GOT3 (cell line): ENCODE data around the gene SLC13A4.
"Not testable (repeated sequence)": the region's sequence is repeated elsewhere in the genome, so short reads cannot be mapped to it uniquely, and the experiment has no call there.

Experiments
- DNase-seq: peaks from one replicate; lab custom pipeline; 2025; ENCODE audit warnings: mixed read lengths; lab: John Stamatoyannopoulos, UW

The SLC13A4 gene

GRCh38 chr7:135728136-135728669, at the start of gene SLC13A4:
Gene SLC13A4, minus strand, starts transcription at chr7:135728186. Its CDS starts 690 bp downstream, at chr7:135727496.
- DNase-seq, result no peak

GRCh38 chr7:135775915-135776314, 47.9 kb upstream of the SLC13A4 start:
- not testable (repeated sequence) for DNase-seq

- no peak for DNase-seq
Measured at GRCh38 chr7:135775230-135775629, 47.2 kb upstream of the SLC13A4 start.

DNA sequence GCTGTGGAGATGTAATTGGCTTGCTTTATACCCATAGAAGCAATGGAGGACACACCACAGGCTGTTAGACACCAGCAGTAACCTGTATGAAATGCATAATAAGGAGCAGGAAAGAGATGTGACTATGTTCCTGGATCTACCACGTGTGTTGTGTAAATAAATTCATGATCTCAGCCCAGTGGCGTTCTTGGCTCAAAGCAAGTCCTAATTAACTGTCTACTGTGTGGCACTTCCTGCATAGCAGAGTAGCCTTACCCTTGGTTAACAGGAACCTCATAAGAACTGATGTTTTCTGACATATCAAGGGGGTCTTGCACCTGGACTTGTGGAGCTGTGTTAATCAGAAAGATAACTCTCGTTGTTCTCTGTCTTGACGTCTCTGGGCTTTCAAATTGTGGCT, 46.3 kb upstream of the SLC13A4 start:
- no peak for DNase-seq

- no peak for DNase-seq
Measured at GRCh38 chr7:135773464-135773863, 45.5 kb upstream of the SLC13A4 start.

DNA sequence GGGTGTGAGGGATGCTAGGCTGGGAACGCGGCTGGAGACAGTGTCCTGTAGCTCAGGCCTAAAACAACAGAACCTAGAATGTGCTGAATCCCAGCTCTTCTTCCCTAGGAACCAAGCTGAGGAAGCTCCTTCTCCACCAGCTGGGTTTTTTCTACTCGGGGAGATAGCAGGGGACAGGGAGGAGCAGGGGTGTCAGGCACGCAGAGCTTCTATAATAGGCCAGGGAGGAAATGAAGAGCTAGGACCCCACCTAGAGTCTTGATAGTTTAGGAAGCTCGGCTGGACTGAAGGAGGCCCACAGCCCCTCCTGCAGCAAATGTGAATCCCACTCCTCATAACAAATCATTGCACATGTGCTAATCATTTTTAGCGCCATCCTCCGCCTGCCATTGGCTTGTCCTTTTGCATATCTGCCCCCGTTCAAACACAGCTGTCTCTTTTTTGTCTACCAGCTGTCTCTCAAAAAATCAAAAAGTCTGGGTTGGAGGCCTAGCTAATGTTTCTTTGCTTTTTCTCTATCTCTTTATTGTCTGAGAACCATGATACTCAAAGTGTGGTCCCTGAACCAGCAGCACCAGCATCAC, 44.7 kb upstream of the SLC13A4 start:
- DNase-seq, result no peak

DNA sequence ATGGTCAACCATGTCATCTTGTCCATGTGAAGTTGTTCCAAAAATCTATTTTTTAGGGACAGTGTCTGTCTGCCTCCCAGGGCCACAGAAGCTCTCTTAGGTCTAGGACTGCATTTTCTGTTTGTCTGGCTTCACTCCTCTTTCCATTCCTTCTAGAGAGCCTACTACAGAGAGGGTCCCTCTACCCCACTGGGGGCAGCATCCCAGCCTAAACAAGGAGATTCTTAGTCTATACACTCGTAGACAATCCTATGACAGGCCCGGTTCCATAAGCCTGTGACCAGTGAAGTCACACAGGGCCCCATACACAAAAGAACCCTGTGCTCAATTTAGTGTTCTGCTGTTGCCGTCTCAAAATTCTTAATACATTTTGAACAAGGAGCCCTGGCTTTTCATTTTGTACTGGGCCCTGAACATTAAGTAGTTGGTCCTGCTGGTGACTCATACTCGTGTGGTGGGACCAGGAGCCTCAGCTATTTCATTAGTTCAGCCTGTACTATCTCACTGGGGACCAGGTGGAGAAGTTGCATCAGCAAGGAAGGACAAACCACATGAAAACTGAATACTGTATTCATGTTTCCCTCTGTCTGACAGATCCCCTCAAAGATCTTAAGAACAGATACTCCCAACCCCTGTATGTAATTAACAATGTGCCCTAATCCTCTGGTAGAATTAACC, 44.1 kb upstream of the SLC13A4 start:
- DNase-seq, result no peak

DNA sequence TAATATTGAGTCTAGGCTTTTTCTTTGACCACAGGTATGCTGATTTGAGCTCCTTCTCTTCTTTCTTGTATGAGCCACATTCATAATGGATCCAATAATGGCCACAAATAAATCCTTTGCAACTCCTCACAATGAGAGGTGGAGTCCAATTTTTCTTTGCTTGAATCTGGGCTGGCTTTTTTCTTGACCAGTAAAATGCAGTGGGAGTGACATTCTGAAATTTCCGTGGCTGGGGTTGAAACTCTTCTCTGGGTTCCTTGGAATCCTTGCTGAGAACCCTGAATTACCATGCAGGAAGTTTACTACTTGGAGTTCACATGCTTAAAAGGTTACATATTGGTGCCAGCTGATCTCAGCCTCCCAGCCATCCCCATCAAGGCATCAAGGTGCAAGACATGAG, 43.1 kb upstream of the SLC13A4 start:
- no peak for DNase-seq

- DNase-seq, result no peak
Measured at GRCh38 chr7:135770139-135770710, 42.2 kb upstream of the SLC13A4 start.

GRCh38 chr7:135769005-135769802, 41.2 kb upstream of the SLC13A4 start:
- no peak for DNase-seq

- no peak for DNase-seq
Measured at GRCh38 chr7:135768467-135768866, 40.5 kb upstream of the SLC13A4 start.

GRCh38 chr7:135768064-135768463, 40.1 kb upstream of the SLC13A4 start:
- DNase-seq, result no peak

DNA sequence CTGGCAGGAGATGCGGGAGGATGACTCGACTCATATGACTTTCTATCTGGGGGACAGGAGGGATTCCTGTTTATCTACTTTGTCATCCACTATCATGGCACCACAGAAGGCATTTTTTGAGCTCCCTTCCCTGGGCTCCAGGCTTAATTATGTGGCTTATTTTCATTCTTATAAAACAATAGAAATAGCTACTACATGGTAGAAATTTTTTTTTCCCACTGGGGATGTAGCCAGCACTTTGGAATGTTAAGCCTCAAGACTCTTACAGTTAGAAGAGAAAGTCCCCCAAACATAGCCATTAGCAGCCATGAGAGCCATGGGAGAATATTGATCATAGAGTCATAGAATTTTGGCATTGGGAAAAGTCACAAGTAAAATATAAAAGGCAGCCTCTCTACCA, 35.3 kb upstream of the SLC13A4 start:
- DNase-seq, result no peak

DNA sequence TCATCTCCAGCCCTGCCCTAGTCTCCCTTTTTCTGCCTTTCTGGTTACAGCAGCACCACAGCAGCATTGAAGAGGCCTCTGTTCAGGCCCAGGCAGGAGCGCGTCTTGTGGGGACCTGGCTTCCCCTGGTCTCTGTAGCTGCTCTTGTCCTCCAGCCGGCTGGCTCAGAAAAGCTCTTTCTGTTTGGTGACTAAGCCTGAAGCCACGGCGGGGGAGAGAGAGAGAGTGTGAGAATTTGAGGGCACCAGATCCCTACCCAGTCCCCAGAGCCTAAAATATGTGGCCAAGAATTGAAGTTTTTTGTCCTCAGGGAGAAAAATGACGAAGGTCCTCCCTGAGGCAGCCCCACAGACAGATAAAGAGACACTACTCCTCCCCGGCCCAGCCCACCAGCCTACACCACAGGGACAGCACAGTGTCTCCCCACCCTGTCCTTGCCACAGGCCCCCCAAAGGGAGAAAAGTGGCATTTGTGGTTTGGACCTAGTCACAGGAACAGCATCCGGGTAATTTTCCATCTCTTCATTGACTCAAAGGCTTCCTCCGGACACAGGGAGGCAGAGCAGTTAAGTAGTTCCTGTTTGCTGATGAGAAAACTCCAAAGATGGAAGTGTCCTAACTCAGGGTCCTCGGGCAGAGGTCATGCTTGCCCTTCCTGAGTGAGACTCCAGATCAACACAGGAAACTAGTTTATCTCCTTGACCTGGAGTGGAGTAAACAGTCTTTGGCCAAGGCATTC, 33.9 kb upstream of the SLC13A4 start:
- no peak for DNase-seq

DNA sequence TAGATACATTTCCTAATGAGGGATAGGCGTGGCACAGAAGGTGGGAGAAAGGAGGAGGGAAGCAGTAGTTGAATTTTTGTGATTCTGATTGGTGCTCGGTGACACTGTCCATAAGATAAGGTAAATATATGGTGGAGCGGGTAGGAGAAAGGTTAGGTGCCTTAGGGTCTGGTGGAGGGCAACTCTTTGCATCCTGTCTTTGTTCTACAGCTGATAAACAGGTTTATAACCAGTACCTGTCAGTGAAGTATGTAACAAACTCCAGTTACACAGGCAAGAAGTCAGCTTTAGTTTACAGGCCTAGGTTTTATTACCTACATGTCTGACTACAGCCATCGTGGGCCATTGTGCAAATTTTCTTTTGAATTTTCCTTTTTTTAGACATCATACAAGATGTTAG, 31.5 kb upstream of the SLC13A4 start:
- no peak for DNase-seq

GRCh38 chr7:135758531-135758932, 30.5 kb upstream of the SLC13A4 start:
- no peak for DNase-seq

- DNase-seq, result no peak
Measured at GRCh38 chr7:135757719-135758411, 29.9 kb upstream of the SLC13A4 start.

- DNase-seq, result no peak
Measured at GRCh38 chr7:135756191-135756590, 28.2 kb upstream of the SLC13A4 start.

GRCh38 chr7:135755351-135755753, 27.4 kb upstream of the SLC13A4 start:
- DNase-seq, result no peak

DNA sequence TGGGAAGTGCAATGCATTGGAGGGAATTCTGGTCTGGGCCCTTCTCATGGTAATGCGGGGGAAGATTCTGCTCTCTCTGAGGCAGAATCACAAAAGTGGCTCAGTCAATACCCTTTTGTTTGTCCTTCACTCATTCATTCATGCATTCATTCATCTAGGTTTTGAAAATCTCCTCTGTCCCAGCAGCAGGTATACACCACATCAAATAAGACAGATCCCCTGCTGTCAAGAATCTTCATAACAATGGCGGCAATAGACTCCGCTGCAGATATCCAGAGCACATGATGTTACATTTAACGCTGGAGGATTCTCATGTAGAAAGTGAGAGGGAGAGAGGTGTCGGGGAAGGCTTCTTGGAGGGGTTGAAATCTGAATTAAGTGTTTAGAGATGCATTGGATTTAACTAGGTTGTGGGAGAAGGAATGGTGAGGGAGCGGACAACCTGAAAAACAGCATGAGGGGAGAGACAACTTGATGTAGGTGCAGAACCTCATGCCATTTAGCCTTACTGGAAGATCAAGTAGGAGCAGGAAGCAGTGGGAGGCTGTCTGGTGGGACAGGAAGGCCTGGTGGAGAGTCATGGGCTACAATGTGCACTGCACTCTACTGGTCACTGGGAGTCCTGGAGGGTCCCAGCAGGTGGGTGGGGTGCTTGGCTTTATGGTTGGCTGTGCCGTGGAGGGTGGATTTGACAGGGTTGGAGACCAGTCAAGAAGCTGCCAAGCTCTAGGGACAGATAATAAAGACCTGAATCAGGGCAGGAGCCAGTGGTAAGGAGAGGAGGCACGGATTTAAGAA, 25.8 kb upstream of the SLC13A4 start:
- DNase-seq, result no peak
